T-helper 2 cell treated with Interferon-gamma antibody and Interleukin-4, amounts not matched to agents 5 μg/mL and 100 μg/mL, for 36 hours (primary cell): ENCODE results near the gene RYR2.
"Not testable (repeated sequence)": the region's sequence is repeated elsewhere in the genome, so short reads cannot be mapped to it uniquely, and the experiment has no call there.

Experiments used
- DNase-seq: peaks from one replicate; pipeline ENCODE4 v3.0.0; 2021; ENCODE audit warnings: low spot score
- H3K27ac Mint-ChIP-seq: one replicate; pipeline ENCODE4 v1.8.0; 2021; ENCODE audit warnings: mild to moderate bottlenecking, mixed read lengths
- H3K27me3 Mint-ChIP-seq: one replicate; pipeline ENCODE4 v1.8.0; 2021; ENCODE audit warnings: low read depth, mixed read lengths
- H3K36me3 Mint-ChIP-seq: one replicate; pipeline ENCODE4 v1.8.0; 2021; ENCODE audit warnings: low read depth, mixed read lengths
- H3K4me1 Mint-ChIP-seq: one replicate; pipeline ENCODE4 v1.8.0; 2021; ENCODE audit warnings: low read depth, mixed read lengths
- H3K4me3 Mint-ChIP-seq: one replicate; pipeline ENCODE4 v1.8.0; 2022; ENCODE audit warnings: mild to moderate bottlenecking, moderate library complexity, mixed read lengths
- H3K9me3 Mint-ChIP-seq: one replicate; pipeline ENCODE4 v1.8.0; 2021; ENCODE audit warnings: mixed read lengths

Gene RYR2

GRCh38 chr1:237814319-237814924 is 772.4 kb downstream of the RYR2 start:
- no peak for DNase-seq
- H3K36me3 Mint-ChIP-seq: no peaks in the 10 kb centered on the region
- H3K27ac Mint-ChIP-seq: no peak overlapping the region
- no peaks in the 10 kb centered on the region for H3K27me3 Mint-ChIP-seq
- H3K4me1 Mint-ChIP-seq: no peaks in the 10 kb centered on the region
- no peak overlapping the region for H3K4me3 Mint-ChIP-seq
- H3K9me3 Mint-ChIP-seq: no peaks in the 10 kb centered on the region

GRCh38 chr1:237817277-237817676 is 775.3 kb downstream of the RYR2 start:
- Mint-ChIP-seq H3K9me3 (no peaks in the 10 kb centered on the region), H3K4me1 (no peaks in the 10 kb centered on the region), H3K4me3 (no peak overlapping the region), H3K27ac (no peak overlapping the region), H3K36me3 (no peaks in the 10 kb centered on the region), H3K27me3 (no peaks in the 10 kb centered on the region)
- no peak for DNase-seq

- H3K36me3 Mint-ChIP-seq, H3K27me3 Mint-ChIP-seq, H3K9me3 Mint-ChIP-seq, H3K4me1 Mint-ChIP-seq, H3K27ac Mint-ChIP-seq, H3K4me3 Mint-ChIP-seq, DNase-seq: not testable (repeated sequence)
These were observed 778.6 kb downstream of the RYR2 start for GRCh38 chr1:237820634-237821033.

- Mint-ChIP-seq H3K27ac (no peak overlapping the region), H3K4me1 (no peaks in the 10 kb centered on the region), H3K9me3 (no peaks in the 10 kb centered on the region), H3K4me3 (no peak overlapping the region), H3K36me3 (no peaks in the 10 kb centered on the region), H3K27me3 (no peaks in the 10 kb centered on the region)
- no peak for DNase-seq
These were observed 790.9 kb downstream of the RYR2 start for GRCh38 chr1:237832858-237833257.

- H3K4me3 Mint-ChIP-seq: no peak overlapping the region
- H3K36me3 Mint-ChIP-seq: no peaks in the 10 kb centered on the region
- DNase-seq: no peak
- no peaks in the 10 kb centered on the region for H3K4me1 Mint-ChIP-seq
- H3K9me3 Mint-ChIP-seq: no peaks in the 10 kb centered on the region
- H3K27me3 Mint-ChIP-seq: no peaks in the 10 kb centered on the region
- no peak overlapping the region for H3K27ac Mint-ChIP-seq
These were observed 792.1 kb downstream of the RYR2 start for GRCh38 chr1:237834048-237834447.

GRCh38 chr1:237834461-237834860 is 792.5 kb downstream of the RYR2 start:
- no peaks in the 10 kb centered on the region for H3K36me3 Mint-ChIP-seq
- no peaks in the 10 kb centered on the region for H3K9me3 Mint-ChIP-seq
- H3K4me3 Mint-ChIP-seq: no peak overlapping the region
- no peak overlapping the region for H3K27ac Mint-ChIP-seq
- no peaks in the 10 kb centered on the region for H3K4me1 Mint-ChIP-seq
- no peak for DNase-seq
- H3K27me3 Mint-ChIP-seq: no peaks in the 10 kb centered on the region

- Mint-ChIP-seq H3K4me3 (no peak overlapping the region), H3K36me3 (no peaks in the 10 kb centered on the region)
These were observed 796.3 kb downstream of the RYR2 start for GRCh38 chr1:237838320-237838719.

GRCh38 chr1:237838904-237839534 is 797.0 kb downstream of the RYR2 start:
- no peak for DNase-seq
- Mint-ChIP-seq H3K4me3 (no peak overlapping the region), H3K27ac (no peak overlapping the region)

More at GRCh38 chr1:237838320-237838719, 796.3 kb downstream of the RYR2 start:
- Mint-ChIP-seq H3K27me3 (no peaks in the 10 kb centered on the region), H3K4me1 (no peaks in the 10 kb centered on the region), H3K27ac (no peak overlapping the region), H3K9me3 (no peaks in the 10 kb centered on the region)
- DNase-seq: no peak

GRCh38 chr1:237841485-237841884 is 799.5 kb downstream of the RYR2 start:
- no peak overlapping the region for H3K27ac Mint-ChIP-seq
- H3K27me3 Mint-ChIP-seq: no peaks in the 10 kb centered on the region
- no peaks in the 10 kb centered on the region for H3K9me3 Mint-ChIP-seq
- no peaks in the 10 kb centered on the region for H3K36me3 Mint-ChIP-seq
- no peaks in the 10 kb centered on the region for H3K4me1 Mint-ChIP-seq
- no peak overlapping the region for H3K4me3 Mint-ChIP-seq
- no peak for DNase-seq

More at GRCh38 chr1:237838904-237839534, 797.0 kb downstream of the RYR2 start:
- no peaks in the 10 kb centered on the region for H3K9me3 Mint-ChIP-seq
- H3K27me3 Mint-ChIP-seq: no peaks in the 10 kb centered on the region
- H3K36me3 Mint-ChIP-seq: no peaks in the 10 kb centered on the region
- H3K4me1 Mint-ChIP-seq: no peaks in the 10 kb centered on the region

GRCh38 chr1:237843516-237843915 is 801.5 kb downstream of the RYR2 start:
- DNase-seq, H3K9me3 Mint-ChIP-seq, H3K4me3 Mint-ChIP-seq, H3K27me3 Mint-ChIP-seq, H3K27ac Mint-ChIP-seq, H3K36me3 Mint-ChIP-seq, H3K4me1 Mint-ChIP-seq: not testable (repeated sequence)

- no peak overlapping the region for H3K27ac Mint-ChIP-seq
- no peak overlapping the region for H3K4me3 Mint-ChIP-seq
- no peaks in the 10 kb centered on the region for H3K4me1 Mint-ChIP-seq
- DNase-seq: no peak
- H3K36me3 Mint-ChIP-seq: no peaks in the 10 kb centered on the region
- H3K9me3 Mint-ChIP-seq: peaks cover 3% of the 10 kb centered on the region
- no peaks in the 10 kb centered on the region for H3K27me3 Mint-ChIP-seq
These were observed 809.3 kb downstream of the RYR2 start for GRCh38 chr1:237851210-237851845.

- Mint-ChIP-seq H3K4me3 (no peak overlapping the region), H3K27ac (no peak overlapping the region), H3K36me3 (no peaks in the 10 kb centered on the region), H3K4me1 (no peaks in the 10 kb centered on the region), H3K9me3 (peaks cover 3% of the 10 kb centered on the region), H3K27me3 (no peaks in the 10 kb centered on the region)
- DNase-seq: no peak
These were observed 810.4 kb downstream of the RYR2 start for GRCh38 chr1:237852342-237852741.

GRCh38 chr1:237857455-237857854 is 815.5 kb downstream of the RYR2 start:
- H3K9me3 Mint-ChIP-seq: peaks cover 3% of the 10 kb centered on the region
- no peak overlapping the region for H3K27ac Mint-ChIP-seq
- no peaks in the 10 kb centered on the region for H3K36me3 Mint-ChIP-seq
- H3K4me1 Mint-ChIP-seq: no peaks in the 10 kb centered on the region
- DNase-seq: no peak
- no peak overlapping the region for H3K4me3 Mint-ChIP-seq
- H3K27me3 Mint-ChIP-seq: no peaks in the 10 kb centered on the region

GRCh38 chr1:237858992-237859391 is 817.0 kb downstream of the RYR2 start:
- Mint-ChIP-seq H3K4me3 (no peak overlapping the region), H3K27ac (no peak overlapping the region), H3K9me3 (peaks cover 3% of the 10 kb centered on the region), H3K27me3 (no peaks in the 10 kb centered on the region), H3K36me3 (no peaks in the 10 kb centered on the region), H3K4me1 (no peaks in the 10 kb centered on the region)
- DNase-seq: no peak
